ENCODE results near the gene ADAMTS18.
A peak's percentile ranks its signal among the peaks of the same experiment; 100 is the strongest.

Gene ADAMTS18

GRCh38 chr16:77408607-77409006 is 26.2 kb downstream of the ADAMTS18 start:
- no peak overlapping the region for H3K4me3 ChIP-seq (replicated peaks; ENCODE audit: low read depth, low read length)
- DNase-seq (ENCODE audit: extremely low read depth, low read depth) = no peak
- TF ChIP-seq CTCF (IDR thresholded peaks at IDR 0.05; ENCODE audit: low read depth, low read length, missing control alignments) = no peak

- no peak for DNase-seq (ENCODE audit: extremely low read depth, low read depth)
- TF ChIP-seq CTCF (IDR thresholded peaks at IDR 0.05; ENCODE audit: low read depth, low read length, missing control alignments) = peak; percentile 14
Observed at GRCh38 chr16:77406680-77407079, 28.2 kb downstream of the ADAMTS18 start.

GRCh38 chr16:77404775-77405174 is 30.1 kb downstream of the ADAMTS18 start:
- DNase-seq (ENCODE audit: extremely low read depth, low read depth) = no peak

More at GRCh38 chr16:77406680-77407079, 28.2 kb downstream of the ADAMTS18 start:
- no peak overlapping the region for H3K4me3 ChIP-seq (replicated peaks; ENCODE audit: low read depth, low read length)

GRCh38 chr16:77403732-77404131 is 31.1 kb downstream of the ADAMTS18 start:
- no peak overlapping the region for H3K4me3 ChIP-seq (replicated peaks; ENCODE audit: low read depth, low read length)
- no peak for DNase-seq (ENCODE audit: extremely low read depth, low read depth)
- TF ChIP-seq CTCF (IDR thresholded peaks at IDR 0.05; ENCODE audit: low read depth, low read length, missing control alignments) = no peak

More at GRCh38 chr16:77404775-77405174, 30.1 kb downstream of the ADAMTS18 start:
- no peak for TF ChIP-seq CTCF (IDR thresholded peaks at IDR 0.05; ENCODE audit: low read depth, low read length, missing control alignments)
- H3K4me3 ChIP-seq (replicated peaks; ENCODE audit: low read depth, low read length) = no peak overlapping the region

GRCh38 chr16:77402672-77403071 is 32.2 kb downstream of the ADAMTS18 start:
- no peak for DNase-seq (ENCODE audit: extremely low read depth, low read depth)
- TF ChIP-seq CTCF (IDR thresholded peaks at IDR 0.05; ENCODE audit: low read depth, low read length, missing control alignments) = no peak
- no peak overlapping the region for H3K4me3 ChIP-seq (replicated peaks; ENCODE audit: low read depth, low read length)

GRCh38 chr16:77402118-77402517 is 32.7 kb downstream of the ADAMTS18 start:
- no peak overlapping the region for H3K4me3 ChIP-seq (replicated peaks; ENCODE audit: low read depth, low read length)
- TF ChIP-seq CTCF (IDR thresholded peaks at IDR 0.05; ENCODE audit: low read depth, low read length, missing control alignments) = no peak
- DNase-seq (ENCODE audit: extremely low read depth, low read depth) = no peak

GRCh38 chr16:77399546-77399945 is 35.3 kb downstream of the ADAMTS18 start:
- TF ChIP-seq CTCF (IDR thresholded peaks at IDR 0.05; ENCODE audit: low read depth, low read length, missing control alignments) = no peak
- no peak for DNase-seq (ENCODE audit: extremely low read depth, low read depth)

More at GRCh38 chr16:77399546-77399945, 35.3 kb downstream of the ADAMTS18 start:
- no peak overlapping the region for H3K4me3 ChIP-seq (replicated peaks; ENCODE audit: low read depth, low read length)
